Sigmoid colon (tissue), 7 donors: ENCODE results near the gene CIZ1. TPM values are rescaled to one million over a fixed set of nuclear protein-coding genes. Genes with fewer than 3 reads are reported as not detected.

Experiments used
- DNase-seq: peaks from one replicate; pipeline ENCODE4 v3.0.0-alpha.2; 2019
- H3K27ac ChIP-seq, 4 donors: fragments of 200-600 bp; sonication (generic); one replicate each; pipeline ENCODE4 v1.5.1; 2016 to 2019; ENCODE audit warnings: mild to moderate bottlenecking in 1 of 4
- H3K27me3 ChIP-seq, 3 donors: fragments of 200-600 bp; sonication (generic); one replicate each; pipeline ENCODE4 v1.5.1; 2019; ENCODE audit warnings: mild to moderate bottlenecking in 1 of 3
- H3K36me3 ChIP-seq, 4 donors: fragments of 200-600 bp; sonication (generic); one replicate each; pipeline ENCODE4 v1.5.1; 2016 to 2019
- H3K4me1 ChIP-seq, 4 donors: fragments of 200-600 bp; sonication (generic); one replicate each; pipeline ENCODE4 v1.5.1; 2017 to 2019
- H3K4me3 ChIP-seq, 4 donors: fragments of 200-600 bp; sonication (generic); one replicate each; pipeline ENCODE4 v1.5.1; 2017 to 2019; ENCODE audit warnings: mild to moderate bottlenecking in 2 of 4, moderate library complexity in 1 of 4
- H3K9me3 ChIP-seq, 4 donors: fragments of 200-600 bp in 3 of 4; sonication (generic) in 3 of 4; one replicate each; pipeline versions ENCODE4 v1.5.1 to v1.6.1; 2013 to 2019
- CTCF ChIP-seq, 4 experiments: fragments of 450-650 bp in 3 of 4; fragments of 200-600 bp in 1 of 4; IDR thresholded peaks; one replicate each; pipeline ENCODE4 v1.5.1; 2016 to 2019; ENCODE audit warnings: antibody characterized with exemption in 4 of 4, mild to moderate bottlenecking in 3 of 4, moderate library complexity in 2 of 4
- EP300 ChIP-seq, 4 donors: sonication (generic); formaldehyde crosslinking; IDR thresholded peaks; one replicate each; pipeline ENCODE4 v1.6.1; 2017; ENCODE audit warnings: antibody characterized with exemption in 4 of 4
- POLR2A ChIP-seq, 2 donors: fragments of 450-650 bp; IDR thresholded peaks; one replicate each; pipeline ENCODE4 v1.6.1; 2016; ENCODE audit warnings: antibody characterized with exemption in 2 of 2, mild to moderate bottlenecking in 2 of 2, moderate library complexity in 2 of 2
- POLR2AphosphoS5 ChIP-seq, 4 donors: sonication (generic); formaldehyde crosslinking; IDR thresholded peaks; one replicate each; pipeline ENCODE4 v1.6.1; 2017; ENCODE audit warnings: antibody characterized with exemption in 4 of 4
- WGBS, 2 donors: extraction: QIAGEN DNeasy Blood & Tissue Kit; methylation state at CpG; one replicate each; pipeline ENCODE4 v1.1.7; 2013; 5-methylcytosine and 5-hydroxymethylcytosine counted together
- intact Hi-C: fragments of 100-400 bp; cut with DNase I; formaldehyde crosslinking; loops from one replicate; pipeline ENCODE4 v1.15.1; 2023
- polyA plus RNA-seq, 3 donors: library from polyadenylated mRNA; stranded (reverse); fragments of 200-250 nt; gene quantifications; one replicate each; pipeline ENCODE4 v1.2.3, GENCODE V29; 2013
- total RNA-seq, 4 donors: library from RNA; depleted of rRNA; stranded (reverse); fragments of >200 nt; gene quantifications; one replicate each; pipeline ENCODE4 v1.1.0, GENCODE V29; 2016
- donor health status: healthy with polysubstance abuse.
- donor health status: Bipolar disorder and iron deficiency.
- donor health status: healthy.

CIZ1 gene
- total and polyA plus RNA-seq, 7 donors, result 25.7 to 116 (median 60.2) TPM

- no peak for DNase-seq
- H3K4me3 ChIP-seq, result no peak overlapping the region
- H3K27me3 ChIP-seq, result no peaks in the 10 kb centered on the region
- H3K4me1 ChIP-seq, result peaks cover 0 to 5% (median 0%) of the 10 kb centered on the region in 4 donors
- H3K36me3 ChIP-seq, result no peaks in the 10 kb centered on the region
- intact Hi-C loops, result no loop called here
- WGBS, 2 donors, result 31 to 73% methylated on average over 2 of the region's 2 CpGs
- no peak overlapping the region for H3K27ac ChIP-seq
- H3K9me3 ChIP-seq, result no peaks in the 10 kb centered on the region
- no peak for TF ChIP-seq POLR2A (IDR thresholded peaks at IDR 0.05)
- no peak for TF ChIP-seq CTCF (IDR thresholded peaks at IDR 0.05)
- no peak for TF ChIP-seq EP300 (IDR thresholded peaks at IDR 0.05)
- no peak for TF ChIP-seq POLR2AphosphoS5 (IDR thresholded peaks at IDR 0.05)
These were observed 20.6 kb upstream of the CIZ1 start for GRCh38 chr9:128211981-128212281.

- Histone ChIP-seq H3K27me3 (no peaks in the 10 kb centered on the region), H3K9me3 (no peaks in the 10 kb centered on the region), H3K36me3 (no peaks in the 10 kb centered on the region), H3K4me1 (peaks cover 0 to 5% (median 0%) of the 10 kb centered on the region in 4 donors), H3K27ac (peak overlapping the region in 1 of 4 donors; percentile 5), H3K4me3 (no peak overlapping the region)
- 32 to 65% methylated on average over 12 of the region's 12 CpGs for WGBS, 2 donors
- DNase-seq, result no peak
- TF ChIP-seq POLR2A (IDR thresholded peaks at IDR 0.05) (no peak), EP300 (IDR thresholded peaks at IDR 0.05) (no peak), CTCF (IDR thresholded peaks at IDR 0.05) (no peak), POLR2AphosphoS5 (IDR thresholded peaks at IDR 0.05) (no peak)
- intact Hi-C loops, result no loop called here
These were observed 20.0 kb upstream of the CIZ1 start for GRCh38 chr9:128211186-128211980.

GRCh38 chr9:128208946-128209669 is 17.7 kb upstream of the CIZ1 start:
- H3K4me3 ChIP-seq, result no peak overlapping the region
- no peak overlapping the region for H3K27ac ChIP-seq
- no peaks in the 10 kb centered on the region for H3K9me3 ChIP-seq
- TF ChIP-seq CTCF (IDR thresholded peaks at IDR 0.05) (no peak), POLR2A (IDR thresholded peaks at IDR 0.05) (no peak), POLR2AphosphoS5 (IDR thresholded peaks at IDR 0.05) (no peak), EP300 (IDR thresholded peaks at IDR 0.05) (no peak)
- peaks cover 5 to 8% (median 8%) of the 10 kb centered on the region in 3 donors for H3K27me3 ChIP-seq
- H3K4me1 ChIP-seq, result peaks cover 0 to 7% (median 3%) of the 10 kb centered on the region in 4 donors
- 75 to 83% methylated on average over 15 of the region's 15 CpGs for WGBS, 2 donors
- DNase-seq, result no peak
- no peaks in the 10 kb centered on the region for H3K36me3 ChIP-seq
- intact Hi-C loops, result no loop called here

- Histone ChIP-seq H3K36me3 (no peaks in the 10 kb centered on the region), H3K27ac (no peak overlapping the region), H3K9me3 (no peaks in the 10 kb centered on the region), H3K4me3 (no peak overlapping the region), H3K27me3 (peaks cover 6 to 15% (median 12%) of the 10 kb centered on the region in 3 donors), H3K4me1 (peaks cover 0 to 14% (median 10%) of the 10 kb centered on the region in 4 donors)
- TF ChIP-seq POLR2AphosphoS5 (IDR thresholded peaks at IDR 0.05), result no peak
- TF ChIP-seq EP300 (IDR thresholded peaks at IDR 0.05), result no peak
- TF ChIP-seq CTCF (IDR thresholded peaks at IDR 0.05), result no peak
- TF ChIP-seq POLR2A (IDR thresholded peaks at IDR 0.05), result no peak
- WGBS, 2 donors, result 86 to 94% methylated on average over 7 of the region's 7 CpGs
- no peak for DNase-seq
- intact Hi-C loops, result no loop called here
These were observed 17.0 kb upstream of the CIZ1 start for GRCh38 chr9:128208386-128208785.
